CD4-positive, alpha-beta T cell treated with Interleukin-1 beta for 1 hour (primary cell): Measurements from ENCODE around the gene CIZ1.
A peak's percentile ranks its signal among the peaks of the same experiment; 100 is the strongest.
"Not testable (repeated sequence)": the region's sequence is repeated elsewhere in the genome, so short reads cannot be mapped to it uniquely, and the experiment has no call there.

Experiments used
- DNase-seq, 2 donors: peaks; one replicate each; pipeline ENCODE4 v3.0.0-alpha.2; 2020 to 2022

Gene CIZ1, protein sequence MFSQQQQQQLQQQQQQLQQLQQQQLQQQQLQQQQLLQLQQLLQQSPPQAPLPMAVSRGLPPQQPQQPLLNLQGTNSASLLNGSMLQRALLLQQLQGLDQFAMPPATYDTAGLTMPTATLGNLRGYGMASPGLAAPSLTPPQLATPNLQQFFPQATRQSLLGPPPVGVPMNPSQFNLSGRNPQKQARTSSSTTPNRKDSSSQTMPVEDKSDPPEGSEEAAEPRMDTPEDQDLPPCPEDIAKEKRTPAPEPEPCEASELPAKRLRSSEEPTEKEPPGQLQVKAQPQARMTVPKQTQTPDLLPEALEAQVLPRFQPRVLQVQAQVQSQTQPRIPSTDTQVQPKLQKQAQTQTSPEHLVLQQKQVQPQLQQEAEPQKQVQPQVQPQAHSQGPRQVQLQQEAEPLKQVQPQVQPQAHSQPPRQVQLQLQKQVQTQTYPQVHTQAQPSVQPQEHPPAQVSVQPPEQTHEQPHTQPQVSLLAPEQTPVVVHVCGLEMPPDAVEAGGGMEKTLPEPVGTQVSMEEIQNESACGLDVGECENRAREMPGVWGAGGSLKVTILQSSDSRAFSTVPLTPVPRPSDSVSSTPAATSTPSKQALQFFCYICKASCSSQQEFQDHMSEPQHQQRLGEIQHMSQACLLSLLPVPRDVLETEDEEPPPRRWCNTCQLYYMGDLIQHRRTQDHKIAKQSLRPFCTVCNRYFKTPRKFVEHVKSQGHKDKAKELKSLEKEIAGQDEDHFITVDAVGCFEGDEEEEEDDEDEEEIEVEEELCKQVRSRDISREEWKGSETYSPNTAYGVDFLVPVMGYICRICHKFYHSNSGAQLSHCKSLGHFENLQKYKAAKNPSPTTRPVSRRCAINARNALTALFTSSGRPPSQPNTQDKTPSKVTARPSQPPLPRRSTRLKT

DNA sequence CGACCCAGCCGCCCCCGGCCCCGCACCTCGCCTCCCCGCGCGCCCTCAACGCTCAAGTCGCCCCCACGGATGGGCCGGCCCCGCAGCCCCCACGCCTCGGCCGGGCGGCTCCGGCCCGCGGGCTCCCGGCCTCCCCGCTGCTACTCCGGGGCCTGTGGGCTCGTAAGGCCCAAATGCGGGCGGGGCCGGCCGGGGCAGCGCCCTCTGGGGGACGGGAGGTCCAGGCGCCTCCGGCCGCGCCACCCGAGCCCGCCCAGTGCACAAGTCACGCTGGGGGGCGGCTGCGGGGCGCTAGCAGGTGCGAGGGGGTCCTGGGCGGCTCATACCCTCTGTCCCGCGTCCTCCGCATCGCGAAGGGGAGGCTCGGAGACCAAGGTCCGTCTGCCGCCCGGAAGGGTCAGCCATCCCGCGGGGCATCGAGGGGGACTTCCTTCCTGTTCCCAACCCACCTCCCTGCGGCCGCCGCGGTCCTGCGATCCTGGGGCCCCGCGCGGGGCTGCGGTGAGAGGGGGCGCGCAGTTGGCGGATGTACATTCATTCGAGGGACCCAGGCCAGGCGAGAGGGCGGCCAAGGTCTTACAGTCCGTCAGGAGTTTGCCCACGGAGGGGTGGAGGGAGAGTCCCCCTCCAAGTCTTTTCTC lies at the start of gene CIZ1:
Gene CIZ1, minus strand, starts transcription at position 167 of the 641 bp plus-strand sequence. CDS start 715 bp downstream, outside the sequence.
- peak; percentile 75 to 76 for DNase-seq

DNA sequence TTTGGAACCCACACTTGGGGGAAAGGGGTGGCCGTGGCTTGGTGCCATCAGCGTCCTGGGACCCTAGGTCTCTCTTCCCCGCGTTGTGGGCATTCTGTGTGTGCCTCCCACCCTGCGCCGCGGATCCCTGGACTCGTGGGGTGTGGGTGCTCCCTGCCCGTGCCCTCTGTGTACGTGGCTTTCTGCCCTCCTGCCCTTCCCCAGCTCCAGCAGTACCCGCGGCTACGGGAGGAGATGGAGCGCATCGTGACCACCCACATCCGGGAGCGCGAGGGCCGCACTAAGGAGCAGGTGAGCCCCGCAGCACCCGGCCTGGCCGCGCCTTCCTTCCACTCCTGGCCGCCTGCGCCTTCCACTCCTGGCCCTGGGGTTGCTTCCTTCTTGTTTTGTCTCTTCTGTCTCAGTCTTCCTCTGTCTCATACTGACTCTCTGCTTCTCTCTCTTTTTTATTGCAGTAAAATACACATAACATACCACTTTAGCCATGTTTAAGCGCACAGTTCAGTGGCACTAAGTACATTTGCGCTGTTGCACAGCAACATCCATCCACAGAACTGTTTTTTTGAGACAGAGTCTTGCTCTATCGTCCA lies 42.5 kb upstream of the CIZ1 start:
- no peak for DNase-seq

DNA sequence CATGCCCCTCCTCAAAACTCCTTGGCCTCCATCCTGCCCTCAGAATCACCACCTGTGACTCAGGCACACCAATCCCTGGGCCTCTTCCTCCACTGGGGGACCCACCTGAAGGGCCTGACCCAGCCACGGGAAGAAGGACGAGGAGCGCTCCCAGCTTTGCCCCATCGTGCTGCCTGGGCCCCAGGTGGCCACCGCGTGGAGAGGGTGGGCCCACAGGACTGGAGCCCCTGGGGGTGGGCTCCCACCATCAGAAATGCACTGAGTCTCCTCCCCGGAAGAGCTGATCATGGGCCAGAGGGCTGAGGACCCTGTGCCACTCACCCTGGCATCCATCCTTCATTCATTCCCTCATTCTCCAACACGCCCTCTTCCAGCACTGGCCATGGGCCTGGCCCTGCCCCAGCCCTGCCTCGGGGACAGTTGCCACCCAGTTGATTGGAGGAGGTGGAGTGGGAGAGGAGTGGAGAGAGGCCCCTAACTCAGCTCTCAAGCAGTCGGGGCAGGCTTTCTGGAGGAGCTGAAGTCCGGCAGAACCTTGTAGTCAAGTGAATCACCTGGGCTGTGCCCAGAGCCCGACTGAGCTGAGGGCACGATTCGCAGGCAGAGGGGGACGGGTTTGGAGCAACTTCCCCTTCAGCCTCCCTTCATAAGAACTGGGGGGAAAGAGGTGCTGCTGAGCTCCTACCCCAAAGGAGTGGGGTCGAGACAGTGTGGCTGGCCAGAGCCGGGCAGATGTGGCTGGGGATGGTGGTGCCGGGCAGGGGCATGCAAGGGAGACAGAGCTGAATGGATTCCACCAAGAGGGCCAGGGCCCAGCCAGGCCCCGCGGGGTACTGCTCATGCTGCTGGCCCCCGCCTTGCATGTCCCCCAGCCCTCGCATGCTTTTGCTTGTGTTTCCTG lies 41.4 kb upstream of the CIZ1 start:
- no peak for DNase-seq

DNA sequence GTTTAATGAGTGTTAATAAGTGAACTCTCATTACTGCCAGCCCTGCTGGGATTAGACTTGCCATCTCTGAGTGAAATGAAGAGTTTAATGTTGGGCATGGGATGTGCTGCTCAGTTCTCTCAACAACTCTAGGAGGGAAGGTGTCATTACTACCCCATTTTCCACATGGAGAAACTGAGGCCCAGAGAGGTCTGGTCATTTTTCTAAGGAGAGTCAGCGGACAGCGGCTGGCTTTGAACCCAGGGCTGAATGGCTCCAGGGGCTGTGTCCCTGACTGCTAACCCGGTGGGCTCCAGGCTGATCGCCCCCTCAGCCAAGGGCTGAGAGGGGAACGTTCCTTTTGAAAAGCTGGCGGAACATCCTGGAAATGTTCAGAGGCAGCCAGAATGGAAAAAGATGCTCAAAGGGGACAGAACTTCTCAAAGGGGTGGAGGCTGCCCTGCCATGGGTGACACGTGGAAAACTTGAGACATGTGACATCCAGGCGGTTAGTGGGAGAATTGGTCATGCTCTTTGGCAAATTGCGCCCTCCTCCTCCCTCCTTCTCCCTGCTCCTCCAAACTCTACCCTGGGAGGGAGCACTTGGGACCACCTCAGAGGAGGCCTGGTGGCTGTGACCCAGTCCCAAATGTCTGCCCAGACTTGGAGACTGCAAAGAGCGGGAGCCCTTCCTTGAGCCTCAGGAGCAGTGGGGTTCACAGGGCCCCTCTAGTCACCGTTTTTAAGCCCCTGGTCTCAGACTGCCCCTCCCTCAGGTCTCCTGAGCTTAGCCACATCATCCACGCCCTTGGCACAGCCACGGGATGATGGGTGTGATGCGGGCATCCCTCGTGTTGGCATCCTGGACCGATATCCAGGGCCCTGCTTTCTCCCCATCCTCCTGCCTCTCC lies 40.5 kb upstream of the CIZ1 start:
- no peak for DNase-seq

DNA sequence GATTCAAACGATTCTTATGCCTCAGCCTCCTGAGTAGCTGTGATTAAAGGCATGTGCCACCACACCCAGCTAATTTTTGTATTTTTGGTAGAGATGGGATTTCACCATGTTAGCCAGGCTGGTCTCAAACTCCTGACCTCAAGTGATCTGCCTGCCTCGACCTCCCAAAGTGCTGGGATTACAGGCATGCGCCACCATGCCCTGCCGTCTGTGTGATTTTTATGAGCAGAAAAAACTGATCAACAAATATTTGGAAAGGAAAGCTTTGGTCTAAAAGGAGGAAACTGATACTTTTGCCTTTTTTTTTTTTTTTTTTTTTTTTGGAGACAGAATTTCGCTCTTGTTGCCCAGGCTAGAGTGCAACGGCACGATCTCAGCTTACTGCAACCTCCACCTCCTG lies 39.5 kb upstream of the CIZ1 start:
- not testable (repeated sequence) for DNase-seq

DNA sequence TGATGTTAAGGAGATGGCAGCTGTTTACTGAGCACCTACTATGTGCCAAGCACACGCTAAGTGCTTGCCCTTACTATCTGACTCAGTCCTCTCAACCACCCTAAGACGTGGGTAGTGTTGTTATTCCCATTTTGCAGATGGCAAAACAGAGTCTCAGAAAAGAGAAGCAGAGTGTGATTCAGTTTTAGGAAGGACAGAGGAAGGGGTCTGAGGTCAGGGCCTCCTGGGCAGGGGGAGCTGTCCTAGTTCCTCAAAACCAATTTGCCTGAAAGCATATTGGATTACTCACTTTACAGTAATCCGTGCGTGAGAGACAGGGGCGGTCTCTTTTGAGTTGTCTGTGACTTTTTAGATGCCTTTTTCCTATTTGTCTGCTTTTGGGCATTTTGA lies 35.0 kb upstream of the CIZ1 start:
- DNase-seq = peak in 1 of 2 donors; percentile 14

DNA sequence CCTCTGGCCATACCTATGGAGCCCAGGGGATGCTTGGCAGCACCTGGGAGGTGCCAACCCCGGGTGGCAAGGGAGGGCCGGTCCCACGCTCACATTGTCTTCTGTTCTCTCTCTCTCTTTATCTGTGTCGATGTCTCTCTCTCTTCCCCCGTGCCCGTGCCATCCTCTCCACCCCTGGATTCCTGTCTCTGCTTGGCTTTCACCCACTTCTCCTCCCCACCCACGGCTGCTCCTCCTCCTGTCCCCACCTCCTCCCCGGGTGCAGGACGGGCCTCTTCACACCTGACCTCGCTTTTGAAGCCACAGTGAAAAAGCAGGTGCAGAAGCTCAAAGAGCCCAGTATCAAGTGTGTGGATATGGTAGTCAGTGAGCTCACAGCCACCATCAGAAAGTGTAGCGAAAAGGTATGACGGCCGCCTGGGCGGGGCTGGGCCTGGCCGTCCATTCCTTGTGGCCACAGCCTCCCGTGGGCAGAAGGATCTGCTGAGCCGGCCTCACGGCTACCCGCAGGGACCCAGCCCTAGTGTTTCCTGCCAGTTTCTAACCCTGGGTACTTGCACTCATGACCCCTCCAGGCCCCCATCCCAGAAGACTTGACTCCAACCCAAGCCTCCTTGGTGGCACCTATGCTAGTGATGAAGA lies 34.5 kb upstream of the CIZ1 start:
- no peak for DNase-seq

DNA sequence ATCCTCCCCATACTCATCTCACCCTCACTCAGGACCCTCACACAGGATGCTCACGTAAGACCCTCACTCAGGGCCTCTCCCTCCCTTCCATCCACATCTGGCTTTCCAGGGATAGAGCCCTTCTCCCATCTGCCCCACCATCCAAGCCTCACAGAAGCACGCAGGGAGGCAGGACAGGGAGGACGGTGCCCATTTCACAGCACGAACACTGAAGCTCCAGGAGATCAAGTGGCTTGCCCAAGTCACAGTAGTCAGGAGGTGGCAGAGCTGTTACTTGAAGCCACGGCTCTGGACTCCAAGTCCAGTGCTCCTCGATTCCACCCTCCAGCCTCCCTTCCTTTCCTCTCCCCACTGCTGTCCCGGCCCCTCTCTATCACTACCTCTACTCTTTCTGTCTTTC lies 33.5 kb upstream of the CIZ1 start:
- DNase-seq = no peak

DNA sequence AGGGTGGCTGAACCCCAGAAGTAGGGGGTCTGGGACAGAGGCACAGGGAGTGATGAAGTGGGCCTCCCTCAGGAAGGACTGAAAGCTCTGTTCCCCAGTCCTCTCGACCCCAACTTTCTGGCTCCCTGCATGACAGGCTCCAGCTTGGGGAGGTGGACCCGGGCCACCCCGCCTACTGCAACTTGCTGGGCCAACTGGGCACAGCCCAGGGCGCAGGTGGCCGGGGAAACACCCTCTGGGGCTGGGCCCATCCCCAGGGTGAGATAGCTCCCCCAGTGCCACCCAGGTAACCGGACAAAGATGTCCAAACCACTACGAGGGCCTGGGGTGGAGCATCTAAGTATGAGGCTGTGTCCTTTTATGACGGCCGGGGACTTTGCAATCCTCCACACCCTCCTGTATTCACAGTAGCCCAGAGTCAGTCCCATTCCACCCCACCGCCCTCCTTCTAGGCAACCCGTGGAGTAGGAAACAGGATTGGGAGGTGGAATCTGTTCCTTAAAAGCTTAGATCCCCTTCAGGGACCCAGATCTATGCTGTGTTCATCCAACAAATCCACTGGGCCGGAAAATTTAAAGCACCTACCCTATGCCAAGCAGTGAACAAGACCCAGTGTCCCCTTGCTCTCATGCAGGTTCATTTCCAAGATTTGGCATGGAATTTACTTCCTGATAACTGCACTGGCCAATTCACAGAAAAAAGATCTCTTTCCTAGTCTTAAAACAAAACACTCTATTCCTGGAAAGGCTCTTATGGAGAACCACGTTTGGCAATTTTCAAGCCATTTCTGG lies 31.7 kb upstream of the CIZ1 start:
- no peak for DNase-seq

DNA sequence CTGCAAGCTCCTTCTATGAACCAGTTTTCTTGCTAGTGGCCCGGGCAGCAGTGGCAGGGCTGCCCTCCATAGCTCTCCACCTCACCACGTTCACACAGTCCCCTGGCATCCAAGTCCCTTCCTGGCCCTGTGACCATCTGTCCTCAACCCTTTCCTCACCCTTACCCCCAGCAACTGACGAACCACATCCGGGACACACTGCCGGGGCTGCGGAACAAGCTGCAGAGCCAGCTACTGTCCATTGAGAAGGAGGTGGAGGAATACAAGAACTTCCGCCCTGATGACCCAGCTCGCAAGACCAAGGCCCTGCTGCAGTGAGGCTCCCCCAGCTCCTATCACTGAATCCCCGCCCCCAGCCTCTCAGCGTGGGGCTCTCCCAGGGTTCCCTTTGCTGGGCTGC lies 30.7 kb upstream of the CIZ1 start:
- no peak for DNase-seq

DNA sequence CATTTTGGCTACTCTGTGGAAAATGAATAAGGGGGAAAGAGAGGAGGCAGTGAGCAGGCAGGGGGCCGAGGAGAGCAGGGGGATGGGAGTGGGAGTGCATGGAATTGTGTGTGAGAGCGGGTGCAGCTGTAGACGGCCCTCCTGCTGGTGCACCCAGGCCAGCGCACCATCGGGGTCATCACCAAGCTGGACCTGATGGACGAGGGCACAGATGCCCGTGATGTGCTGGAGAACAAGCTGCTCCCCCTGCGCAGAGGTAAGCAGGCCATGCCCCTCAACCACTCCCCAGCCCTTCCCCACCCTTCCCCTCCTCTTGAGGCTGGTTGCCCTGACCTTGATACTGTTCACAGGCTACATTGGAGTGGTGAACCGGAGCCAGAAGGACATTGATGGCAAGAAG lies 28.5 kb upstream of the CIZ1 start:
- DNase-seq = no peak

DNA sequence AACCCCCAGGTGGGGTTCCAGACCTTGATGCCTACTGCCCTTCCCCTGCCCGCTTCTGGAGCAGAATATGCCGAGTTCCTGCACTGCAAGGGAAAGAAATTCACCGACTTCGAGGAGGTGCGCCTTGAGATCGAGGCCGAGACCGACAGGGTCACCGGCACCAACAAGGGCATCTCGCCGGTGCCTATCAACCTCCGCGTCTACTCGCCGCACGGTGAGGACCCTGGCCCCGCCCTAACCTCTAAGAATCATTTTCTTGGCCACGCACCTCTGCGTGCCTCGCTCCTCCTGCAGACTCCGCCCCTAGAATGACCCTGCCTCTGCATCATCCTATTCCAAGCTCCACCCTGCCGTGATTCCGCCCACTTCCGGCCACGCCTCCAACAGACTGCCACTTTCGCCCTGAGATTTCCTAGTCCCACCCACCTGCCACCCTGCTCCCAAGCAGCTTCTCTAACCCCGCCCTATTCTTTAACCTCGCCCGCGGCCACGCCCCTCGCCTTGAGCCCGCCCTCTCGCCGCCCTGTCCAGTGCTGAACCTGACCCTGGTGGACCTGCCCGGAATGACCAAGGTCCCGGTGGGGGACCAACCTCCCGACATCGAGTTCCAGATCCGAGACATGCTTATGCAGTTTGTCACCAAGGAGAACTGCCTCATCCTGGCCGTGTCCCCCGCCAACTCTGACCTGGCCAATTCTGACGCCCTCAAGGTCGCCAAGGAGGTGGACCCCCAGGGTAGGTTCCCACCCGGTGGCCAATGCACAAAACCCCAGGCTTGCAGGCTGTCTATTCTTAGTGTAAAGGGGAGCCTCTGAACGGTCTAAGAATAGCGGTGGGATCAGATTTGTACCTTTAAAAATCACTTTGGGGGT lies 27.4 kb upstream of the CIZ1 start:
- DNase-seq = peak; percentile 96 to 97

DNA sequence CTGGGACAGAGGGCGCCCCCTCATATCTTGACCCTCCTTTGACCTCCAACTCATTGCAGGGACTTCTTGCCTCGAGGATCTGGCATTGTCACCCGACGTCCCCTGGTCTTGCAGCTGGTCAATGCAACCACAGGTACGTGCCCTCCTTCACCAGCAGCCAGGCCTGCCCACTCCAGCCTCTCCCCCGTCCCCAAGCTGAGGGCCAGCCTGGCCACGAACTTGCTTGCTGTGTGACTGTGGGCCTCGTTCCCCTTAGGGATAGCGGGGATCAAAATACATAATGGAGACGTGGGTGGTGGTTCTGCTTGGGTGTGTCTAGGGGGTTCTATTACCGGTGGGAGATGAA lies 26.8 kb upstream of the CIZ1 start:
- DNase-seq = no peak

DNA sequence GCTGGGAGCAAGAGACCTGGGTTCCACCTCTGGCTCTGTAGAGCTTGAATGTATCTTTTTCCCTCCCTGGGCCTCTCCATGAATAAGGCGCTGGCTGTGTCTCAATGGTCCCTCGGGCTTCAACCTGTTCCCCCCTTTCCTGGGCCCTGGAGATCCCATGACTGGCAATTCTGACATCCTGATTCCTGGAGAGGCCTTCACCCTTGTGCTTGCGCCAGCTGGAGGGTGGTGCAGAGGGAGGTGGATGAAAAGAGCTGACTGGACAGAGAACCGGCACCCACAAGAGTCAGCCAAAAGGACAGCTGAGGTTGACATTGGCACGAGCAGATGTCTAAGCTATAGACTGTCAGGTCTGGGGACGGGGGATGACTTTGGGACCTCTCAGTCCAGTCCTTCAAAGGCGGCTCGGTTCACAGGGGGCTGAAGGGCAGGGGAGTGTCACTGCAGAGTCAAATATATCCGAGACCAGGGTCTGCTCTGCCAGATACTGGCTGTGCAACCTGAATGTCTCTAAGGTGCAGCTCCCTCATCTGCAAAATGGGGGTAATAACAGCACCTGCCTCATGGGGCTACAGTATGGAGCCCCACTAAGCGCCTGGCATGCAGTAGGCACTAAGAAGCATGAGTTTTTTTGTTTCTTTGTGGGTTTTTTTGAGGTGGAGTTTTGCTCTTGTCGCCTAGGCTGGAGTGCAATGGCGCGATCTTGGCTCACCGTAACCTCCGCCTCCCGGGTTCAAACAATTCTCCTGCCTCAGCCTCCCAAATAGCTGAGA lies 25.6 kb upstream of the CIZ1 start:
- DNase-seq = no peak

DNA sequence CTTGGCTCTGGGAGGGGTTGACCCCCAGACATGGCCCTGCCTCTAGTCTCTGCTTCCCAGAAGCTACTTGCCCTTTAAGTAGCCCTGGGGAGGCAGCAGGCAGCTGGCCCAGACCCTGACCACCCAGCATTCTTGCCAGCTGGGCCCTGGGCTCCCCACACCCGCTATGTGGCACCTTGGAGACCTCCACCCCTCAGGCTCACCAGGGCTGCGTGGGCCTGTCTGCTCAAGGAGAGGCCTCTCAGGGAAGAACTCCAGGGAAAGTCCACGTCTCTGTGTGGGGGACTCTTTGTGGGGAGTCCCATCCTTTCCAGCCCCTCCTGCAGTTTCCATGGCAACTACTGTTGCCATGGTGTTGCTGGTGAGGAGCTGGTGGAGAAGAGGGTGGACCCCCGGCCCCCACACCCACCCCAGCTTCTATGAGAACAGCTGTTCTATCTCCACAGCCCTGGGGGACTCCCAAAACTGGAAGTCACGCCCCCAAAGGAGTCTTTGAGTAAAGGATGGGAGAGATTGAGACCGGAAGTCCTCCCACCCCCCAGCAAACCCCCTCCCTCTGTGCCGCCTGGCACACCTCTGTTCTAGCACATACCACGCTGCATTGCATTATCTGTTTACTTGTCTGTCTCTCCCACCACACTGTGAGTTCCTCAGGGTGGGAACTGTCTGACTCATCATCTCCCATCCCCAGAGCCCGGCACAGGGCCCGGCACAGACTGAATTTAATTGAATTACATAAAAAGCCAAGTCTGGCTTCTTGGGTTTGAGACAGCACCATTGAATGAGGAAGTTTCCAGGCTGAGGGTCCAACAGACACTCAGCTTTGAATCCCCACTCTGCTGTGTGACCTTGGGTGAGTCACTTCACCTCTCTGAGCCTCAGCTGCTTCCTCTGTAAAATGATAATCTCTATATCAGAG lies 24.4 kb upstream of the CIZ1 start:
- DNase-seq = no peak
